ENCODE data around the gene CTRB1.

Gene CTRB1

DNA sequence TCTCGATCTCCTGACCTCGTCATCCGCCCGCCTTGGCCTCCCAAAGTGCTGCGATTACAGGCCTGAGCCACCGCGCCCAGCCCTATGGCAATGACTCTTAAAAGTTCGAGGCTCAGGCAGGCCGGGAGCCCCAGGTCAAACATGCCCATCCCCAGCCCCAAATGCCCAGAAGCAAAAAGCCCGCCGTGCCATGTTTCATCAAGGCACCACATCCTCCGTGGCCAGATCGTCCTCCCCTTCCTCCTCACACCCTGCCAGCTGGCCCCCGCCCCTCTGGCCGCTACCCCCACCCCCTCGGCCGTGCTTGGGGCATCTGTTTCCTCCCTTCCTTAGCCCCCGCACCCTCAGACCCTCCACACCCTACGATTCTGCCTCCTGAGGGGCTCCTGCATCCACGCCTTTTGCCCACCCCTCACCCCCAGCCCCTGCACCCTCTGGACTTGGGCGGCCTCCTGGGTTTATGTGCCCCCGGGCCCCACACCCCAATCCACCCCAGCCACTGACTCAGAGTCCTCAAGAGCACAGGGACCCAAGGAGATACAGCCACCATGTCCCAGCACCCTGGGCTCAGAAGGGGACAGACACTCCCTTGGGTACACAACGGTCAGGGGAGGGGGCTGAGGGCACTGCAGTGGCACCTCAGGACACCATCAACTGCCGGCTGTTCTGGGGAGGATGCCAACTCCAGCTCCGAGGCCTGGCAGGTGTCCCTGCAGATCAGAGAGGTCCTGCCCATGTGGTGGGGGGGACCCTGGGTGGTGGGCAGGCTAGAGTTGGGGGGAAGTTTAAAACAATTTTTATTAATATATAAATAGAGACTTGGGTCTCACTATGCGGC is 7.1 kb downstream of the CTRB1 start:
- DNase-seq (ENCODE audit: low read depth in 2 of 2) = no peak

DNA sequence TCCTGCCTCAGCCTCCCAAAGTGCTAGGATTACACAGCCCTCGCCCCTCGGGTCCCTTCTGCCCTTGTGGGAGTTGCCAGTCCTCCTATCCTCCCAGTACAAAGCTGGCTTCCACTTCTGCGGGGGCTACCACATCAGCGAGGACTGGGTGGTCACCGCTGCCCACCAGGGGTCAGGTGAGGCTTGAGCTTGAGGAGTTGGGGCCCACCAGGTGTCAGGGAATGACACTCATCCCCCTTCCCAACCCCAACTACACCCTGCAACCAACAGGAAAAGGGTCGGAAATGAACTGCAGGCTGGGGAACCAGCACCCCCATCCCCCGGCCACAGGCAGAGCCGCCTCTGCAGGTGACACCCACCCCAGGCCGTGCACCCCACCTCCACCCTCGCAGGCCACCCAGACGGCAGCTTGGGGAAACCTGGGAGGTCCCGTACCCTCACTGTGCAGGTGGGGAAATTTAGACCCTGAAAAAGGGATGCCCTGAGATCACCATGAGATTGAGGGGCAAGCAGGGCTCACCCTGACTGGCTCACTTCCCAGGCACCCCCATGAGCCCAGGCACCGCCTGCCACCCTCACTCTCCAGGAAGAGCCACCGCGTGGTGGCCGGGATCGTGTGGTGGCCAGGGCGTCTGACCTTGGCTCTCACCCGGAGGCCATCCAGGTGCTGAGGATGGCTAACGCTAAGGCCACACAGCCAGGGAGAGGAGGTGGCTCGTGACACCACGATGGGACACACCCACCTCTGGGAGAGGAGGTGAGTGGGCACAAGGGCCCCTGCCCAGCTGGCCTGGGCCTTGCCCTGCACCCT is 8.0 kb downstream of the CTRB1 start:
- no peak for DNase-seq (ENCODE audit: low read depth in 2 of 2)

DNA sequence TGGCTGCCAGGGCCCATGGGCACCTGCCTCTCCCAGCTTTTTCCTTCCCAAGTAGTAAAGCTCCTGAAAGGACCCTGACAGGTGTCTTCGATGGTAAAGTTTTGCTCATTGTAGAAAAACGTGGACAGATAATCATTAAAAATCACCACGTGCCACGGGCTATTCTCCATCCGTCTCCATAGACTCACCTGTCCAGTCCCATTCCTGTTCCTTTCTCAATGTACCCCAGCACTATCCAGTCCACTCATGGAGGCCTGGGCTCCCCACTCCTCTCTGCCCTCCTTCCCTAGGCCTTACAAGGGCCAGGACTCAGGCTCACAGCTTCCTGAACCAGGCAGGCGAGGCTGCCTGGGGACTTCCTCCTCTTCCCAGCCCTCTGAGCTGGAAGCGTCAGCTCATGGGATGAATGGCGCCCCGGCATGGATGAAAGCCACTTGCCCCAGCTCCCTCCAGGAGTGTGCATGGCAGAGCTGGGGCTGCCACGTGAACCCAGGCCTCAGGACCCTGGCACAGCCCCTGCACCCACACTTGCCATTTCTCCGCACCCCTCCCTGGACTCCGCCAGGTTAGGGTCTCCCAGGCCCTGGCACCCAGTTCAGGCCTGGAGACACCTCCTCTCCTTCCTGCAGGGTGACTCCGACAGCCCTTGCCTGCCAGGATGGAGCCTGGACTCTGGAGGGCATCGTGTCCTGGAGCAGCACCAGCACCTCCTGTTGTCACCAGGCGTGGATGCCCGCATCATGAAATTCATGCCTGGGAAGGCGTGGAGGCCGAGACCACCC is 8.8 kb downstream of the CTRB1 start:
- no peak for DNase-seq (ENCODE audit: low read depth in 2 of 2)

DNA sequence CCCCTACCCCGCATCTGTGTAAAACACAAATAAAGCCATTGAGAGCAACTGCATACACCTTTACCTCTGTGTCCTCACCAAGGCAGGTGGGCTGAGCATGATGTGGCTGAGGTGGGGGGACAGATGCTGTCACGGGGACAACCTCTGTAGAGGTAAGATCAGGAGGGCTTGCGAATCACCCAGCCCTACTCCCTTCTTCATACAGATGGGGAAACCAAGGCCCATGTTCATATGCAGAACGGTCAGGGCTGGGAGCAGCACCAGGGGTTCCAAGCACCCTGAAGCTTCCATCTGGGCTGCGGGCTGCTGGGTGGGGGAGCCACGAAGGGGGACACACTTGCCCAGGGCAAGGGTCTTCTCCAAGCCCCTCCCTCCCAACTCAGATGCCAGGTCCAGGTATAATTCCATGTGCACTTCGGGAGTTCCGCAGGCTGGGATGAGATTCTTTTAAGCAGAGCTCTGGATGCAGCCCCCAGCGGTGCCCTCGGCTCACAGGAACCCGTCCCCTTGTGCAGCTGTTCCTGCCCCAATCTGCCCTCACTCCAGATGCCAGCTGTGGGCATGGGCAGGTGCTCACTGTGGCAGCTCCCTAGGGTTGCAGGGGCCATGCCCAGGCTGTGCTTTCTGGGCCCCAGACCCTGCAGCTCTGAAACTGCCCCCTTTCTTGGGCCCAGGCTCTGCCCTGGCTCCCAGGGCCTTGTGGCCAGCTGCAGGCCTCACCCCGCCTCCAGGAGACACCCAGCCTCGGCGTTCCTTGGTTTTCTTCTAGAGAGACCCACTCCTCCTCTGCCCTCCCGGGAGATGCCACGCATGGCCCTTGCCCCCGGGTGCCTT is 9.6 kb downstream of the CTRB1 start:
- no peak for DNase-seq (ENCODE audit: low read depth in 2 of 2)

DNA sequence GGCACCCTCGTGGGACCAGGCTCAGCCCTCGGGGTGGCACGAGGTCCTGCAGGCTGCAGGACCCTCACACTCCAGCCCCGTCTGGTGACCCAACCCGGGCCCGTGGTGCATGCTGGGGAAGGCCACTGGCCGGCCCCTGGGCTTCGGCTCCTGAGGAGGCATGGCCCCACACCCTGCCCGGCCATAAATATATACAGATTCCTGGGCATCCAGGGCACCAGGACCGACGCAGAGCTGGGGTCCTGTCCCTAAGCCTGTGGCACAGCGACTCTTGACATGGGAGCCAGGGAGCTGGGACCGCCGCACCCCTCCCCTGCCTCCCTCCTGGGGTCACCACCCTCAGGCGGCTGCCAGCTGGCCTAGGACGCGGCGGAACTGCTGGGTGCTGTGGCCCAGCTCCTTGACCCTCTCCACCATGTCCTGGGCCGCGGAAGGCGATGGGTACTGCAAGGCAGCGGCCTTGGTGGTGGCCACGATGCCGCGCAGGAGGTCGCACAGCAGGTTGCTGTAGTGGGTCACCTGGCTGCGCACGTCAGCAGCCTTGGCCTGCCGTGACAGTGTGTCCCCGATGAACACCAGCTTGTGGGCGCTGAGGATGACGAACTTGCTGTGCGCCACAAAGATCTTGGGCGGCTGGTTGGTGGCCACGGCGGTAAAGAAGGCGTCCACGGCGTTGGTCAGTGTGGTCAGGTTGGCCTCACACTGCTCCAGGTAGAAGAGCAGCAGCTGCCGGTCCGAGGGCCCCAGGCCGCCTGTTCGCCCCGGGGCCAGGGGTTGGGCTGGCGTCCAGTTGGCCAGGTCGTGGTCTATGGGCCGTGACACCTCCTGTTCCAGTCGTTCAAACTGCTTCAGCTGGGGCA is 10.6 kb downstream of the CTRB1 start:
- no peak for DNase-seq (ENCODE audit: low read depth in 2 of 2)

DNA sequence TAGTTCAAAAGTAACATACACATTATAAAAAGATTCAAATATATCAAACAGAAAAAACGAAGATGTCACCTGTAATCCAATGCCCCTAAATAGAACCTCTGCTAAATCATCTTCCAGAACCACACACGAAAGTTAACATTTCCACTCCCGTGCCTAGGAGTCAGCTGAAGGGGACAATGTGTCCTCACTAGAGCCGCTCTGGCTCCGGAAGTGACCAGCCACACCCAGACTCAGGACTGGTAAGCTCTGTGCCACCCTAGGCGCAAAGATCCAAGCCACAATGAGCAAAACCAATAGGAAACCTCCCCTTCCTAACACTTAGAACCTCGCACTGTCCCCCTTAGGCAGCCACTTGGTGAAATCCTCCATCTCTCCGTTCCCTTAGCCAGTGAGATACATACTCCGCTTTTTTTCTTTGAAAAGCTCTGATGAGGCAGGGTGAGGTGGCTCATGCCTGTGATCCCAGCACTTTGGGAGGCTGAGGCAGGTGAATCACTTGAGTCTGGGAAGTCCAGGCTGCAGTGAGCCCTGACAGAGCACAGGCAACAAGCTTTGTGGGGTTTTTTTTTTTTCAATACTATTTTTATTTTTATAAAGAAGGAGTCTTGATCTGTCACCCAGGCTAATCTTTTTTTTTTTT is 11.8 kb downstream of the CTRB1 start:
- DNase-seq (ENCODE audit: low read depth in 2 of 2) = no peak

DNA sequence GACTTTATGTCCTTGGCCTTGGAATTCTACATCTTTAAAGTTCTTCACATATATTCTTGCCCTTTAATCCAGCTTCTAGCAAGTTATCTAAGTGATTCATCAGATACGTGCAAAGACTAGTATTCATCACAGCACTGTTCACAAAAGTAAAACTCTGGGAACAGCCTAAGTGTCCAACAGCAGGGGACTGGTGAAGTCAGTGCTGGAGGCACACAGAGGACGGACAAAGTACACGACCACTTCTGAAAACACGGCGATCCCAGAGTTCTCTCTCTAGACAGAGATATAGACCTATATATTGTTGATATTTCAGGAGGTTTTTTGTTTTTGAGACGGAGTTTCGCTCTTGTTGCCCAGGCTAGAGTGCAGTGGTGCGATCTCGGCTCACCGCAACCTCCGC is 12.8 kb downstream of the CTRB1 start:
- no peak for DNase-seq (ENCODE audit: low read depth in 2 of 2)

DNA sequence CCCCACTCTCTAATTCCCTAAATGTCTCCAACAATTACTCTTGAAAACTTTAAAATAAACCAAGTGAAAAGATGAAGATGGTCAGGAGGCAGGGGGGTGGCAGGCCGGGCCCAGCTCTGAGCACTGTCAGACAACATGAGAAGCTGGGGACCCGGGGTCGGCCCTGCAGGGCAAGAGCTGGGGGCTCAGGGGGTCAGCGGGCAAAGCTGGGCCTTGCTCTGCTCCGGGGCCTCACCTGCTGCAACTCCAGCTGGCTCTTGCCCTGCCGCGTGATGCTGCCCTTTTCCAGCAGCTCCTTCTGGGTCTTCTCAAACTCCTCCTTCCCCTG is 14.8 kb downstream of the CTRB1 start:
- no peak for DNase-seq (ENCODE audit: low read depth in 2 of 2)

DNA sequence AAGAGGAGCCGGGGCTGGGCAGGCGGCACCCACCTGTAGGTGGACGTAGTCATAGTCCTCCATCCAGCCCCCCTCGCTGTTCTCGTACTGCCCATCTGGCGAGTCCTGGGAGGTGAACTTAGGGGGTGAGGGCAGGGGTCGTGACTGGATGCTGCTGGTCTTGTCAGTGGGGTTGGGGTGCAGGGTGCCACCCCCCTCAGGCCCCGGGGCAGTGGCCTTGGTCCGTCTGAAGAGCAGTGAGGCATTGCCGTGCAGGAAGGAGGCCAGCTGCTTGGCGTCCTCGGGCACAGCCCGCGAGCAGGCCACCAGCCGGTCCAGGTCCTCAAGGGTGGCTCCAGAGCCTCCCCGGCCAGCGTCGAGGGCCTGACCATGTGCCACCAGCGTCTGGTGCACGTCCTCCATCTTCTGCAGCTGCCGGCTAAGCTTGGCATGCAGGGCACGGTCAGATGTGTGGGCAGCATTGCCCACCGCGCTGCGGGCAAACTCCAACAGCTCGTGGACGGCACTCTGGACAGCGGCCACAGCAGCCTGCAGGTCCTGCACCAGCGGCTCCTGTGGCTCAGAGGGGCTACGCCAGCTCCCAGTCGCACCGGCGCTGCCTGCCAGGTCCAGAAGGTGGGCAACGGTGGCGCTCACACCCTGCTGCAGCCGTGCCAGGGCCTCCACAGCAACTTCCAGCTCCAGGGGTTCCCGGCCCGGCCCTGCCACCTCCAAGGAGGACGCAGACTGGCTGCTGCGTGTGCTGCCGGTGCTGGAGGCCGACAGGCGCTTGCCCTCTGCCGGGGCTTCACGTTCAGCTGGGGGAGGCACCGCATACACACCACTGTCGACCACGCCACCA is 16.3 kb downstream of the CTRB1 start:
- no peak for DNase-seq (ENCODE audit: low read depth in 2 of 2)

DNA sequence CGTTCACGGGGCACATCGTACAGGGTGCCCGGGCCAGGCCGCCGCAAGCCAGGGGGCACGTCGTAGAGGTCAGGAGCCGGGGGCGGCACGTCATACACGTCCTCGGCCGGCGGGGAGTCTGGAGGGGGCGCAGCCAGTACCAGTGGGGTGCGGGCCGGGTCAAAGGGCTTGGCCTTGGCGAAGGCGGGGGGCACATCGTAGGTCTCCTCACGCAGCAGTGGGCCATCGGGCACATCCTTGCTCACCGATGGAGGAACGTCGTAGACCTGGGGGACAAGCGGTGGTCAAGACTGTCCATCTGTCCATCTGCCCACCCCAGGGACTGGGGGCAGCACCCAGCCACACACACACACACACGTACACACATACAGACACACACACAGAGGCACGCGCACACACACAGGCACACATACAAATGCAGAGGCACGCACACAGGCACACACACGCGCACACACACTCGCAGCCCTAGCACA is 17.0 kb downstream of the CTRB1 start:
- no peak for DNase-seq (ENCODE audit: low read depth in 2 of 2)

DNA sequence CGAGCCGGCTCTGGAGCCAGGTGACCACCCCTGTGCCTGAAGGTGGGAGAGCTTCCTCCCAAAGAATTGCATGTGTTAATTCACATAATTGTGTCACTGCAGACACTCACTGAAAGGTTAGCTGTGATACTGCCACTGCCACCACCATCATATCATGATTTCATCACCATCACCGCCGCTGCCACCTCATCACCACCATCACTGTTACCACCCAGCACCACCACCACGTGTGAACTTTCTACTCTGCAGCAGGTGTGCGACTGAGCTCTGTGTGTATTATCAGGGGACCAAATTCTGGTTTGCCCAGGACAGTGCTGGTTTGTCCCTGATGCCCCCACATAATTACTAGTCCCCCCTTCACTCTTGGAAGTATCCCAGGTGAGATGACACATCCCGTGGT is 17.4 kb downstream of the CTRB1 start:
- peak in 1 of 2 donors; percentile 33 for DNase-seq (ENCODE audit: low read depth in 2 of 2)

DNA sequence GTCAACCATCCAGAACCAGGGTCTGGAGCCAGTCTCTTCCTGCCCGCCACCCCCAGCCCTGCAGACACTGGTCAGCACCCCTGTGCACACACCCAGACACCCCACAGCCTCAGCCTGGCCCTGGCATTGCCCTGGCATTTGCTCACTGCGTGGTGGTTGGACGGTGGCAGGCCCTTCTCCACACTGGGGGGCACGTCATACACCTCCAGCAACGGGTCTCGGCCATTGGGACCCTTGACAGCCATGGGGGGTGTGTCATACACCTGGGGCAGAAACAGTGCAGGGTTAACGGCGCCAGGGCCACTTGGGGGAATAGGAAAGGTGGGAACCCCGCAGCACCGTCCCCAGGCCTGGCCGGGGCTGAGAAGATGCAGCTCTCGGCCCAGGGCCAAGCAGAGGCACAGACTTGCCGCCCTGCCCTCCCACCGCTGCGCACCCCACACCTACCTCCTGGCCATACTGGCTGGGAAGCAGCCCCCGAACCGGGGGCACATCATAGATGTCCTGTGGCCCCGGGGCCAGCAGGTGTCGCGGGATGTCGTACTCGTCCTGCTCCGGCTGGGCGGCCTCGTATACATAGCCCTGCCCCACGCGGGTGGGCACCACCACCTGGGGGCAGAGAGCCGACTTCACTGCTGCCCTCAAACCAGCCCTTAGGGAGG is 18.1 kb downstream of the CTRB1 start:
- DNase-seq (ENCODE audit: low read depth in 2 of 2) = no peak

DNA sequence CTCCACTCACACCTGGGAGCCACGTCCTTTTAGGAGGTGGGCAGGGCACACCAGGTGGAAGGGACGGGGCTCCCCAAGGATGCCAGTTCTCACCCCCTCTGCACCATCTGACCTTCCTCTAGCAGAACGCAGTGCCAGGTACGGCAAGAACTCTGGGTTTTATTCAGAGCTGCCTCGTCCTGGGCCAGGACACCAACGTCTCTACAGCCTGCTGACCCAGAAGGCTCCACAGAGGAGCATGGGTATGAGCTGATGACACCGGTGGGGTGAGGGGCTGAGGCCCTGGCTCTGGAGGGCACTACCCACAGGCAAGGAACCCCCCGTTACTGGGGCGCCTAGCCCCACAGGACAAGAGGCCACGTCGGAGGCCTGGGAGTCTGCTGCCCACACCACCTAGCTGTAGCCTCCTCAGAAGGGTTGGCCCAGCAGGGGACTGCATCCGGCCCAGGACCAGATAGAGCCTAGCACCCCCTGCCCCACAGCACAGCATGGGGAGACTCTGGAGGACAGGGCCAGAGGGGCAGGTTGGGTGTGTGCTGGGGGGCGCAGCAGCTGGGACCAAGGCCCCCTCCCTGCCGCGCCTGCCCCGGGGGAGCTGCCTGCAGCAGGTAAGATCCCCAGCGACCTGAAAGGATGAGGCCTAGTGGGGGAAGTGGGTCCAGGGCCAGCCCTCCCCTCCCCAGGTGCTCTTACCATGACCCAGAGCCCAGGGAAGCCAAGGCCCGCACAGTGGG is 18.8 kb downstream of the CTRB1 start:
- no peak for DNase-seq (ENCODE audit: low read depth in 2 of 2)

DNA sequence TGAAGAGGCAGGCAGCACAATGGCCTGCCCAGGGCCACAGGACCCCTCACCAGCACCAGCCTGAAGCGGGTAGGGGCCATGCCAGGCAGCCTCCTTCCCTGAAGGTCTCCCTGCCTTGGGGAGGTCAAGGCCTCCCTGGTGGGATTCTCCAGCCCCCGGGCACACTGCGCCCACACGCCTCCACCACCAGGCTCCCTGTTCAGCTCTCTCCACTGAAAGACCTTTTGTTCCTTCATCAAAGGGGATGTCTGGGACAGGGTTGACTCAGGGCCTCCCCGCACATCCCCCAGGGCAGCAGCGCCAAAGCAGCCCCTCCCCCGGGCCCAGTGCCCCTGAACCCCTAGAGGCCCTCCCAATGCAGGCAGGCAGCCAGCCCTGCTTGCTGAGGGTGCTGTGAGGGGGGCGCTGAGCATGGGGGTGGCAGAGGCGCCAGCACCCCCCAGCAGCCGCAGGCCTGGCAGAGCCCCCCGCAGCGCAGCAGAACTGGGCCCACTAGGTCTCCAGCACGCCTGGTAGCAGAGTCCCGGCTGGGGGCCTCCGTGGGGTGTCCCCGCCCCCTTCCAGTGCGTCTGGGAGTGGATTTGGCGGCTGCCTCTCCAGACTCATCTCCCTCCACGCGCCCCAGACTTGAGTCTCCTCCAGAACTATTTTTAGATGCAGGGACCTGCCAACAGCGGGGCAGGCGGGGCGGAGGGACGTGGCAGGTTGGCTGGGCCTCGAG is 19.5 kb downstream of the CTRB1 start:
- DNase-seq (ENCODE audit: low read depth in 2 of 2) = no peak

DNA sequence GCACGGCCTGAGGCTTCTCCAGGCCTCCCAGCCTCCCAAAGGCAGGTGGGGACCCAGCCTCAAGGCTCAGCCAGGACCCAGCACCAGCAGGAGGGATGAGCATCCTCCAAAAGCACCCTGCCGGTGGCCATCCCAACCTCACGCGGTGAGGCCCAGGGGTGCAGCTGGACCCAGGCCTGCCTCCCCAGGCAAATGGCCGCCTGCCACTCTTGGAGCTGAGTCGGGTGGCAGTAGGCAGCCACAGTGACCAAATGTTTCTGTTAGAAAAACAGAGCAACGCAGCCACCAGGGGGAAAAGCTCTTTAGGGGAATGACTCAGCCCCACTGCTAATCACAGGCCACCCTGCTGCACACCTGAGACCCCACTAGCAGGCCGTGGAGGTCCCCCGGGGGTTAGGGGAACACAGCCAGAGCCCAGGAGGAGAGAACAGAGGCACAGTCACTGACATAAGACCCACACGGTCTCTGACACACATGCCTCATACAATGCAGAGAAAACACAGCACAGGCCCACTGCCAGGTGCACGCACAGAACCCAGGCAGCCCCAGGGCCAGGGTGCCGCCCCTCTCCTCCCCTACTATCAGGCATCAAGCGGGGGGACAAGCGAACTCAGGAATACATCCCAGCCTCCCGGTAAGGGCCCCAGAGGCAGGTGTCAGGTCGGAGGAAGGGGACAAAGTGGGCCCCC is 20.2 kb downstream of the CTRB1 start:
- DNase-seq (ENCODE audit: low read depth in 2 of 2) = no peak

DNA sequence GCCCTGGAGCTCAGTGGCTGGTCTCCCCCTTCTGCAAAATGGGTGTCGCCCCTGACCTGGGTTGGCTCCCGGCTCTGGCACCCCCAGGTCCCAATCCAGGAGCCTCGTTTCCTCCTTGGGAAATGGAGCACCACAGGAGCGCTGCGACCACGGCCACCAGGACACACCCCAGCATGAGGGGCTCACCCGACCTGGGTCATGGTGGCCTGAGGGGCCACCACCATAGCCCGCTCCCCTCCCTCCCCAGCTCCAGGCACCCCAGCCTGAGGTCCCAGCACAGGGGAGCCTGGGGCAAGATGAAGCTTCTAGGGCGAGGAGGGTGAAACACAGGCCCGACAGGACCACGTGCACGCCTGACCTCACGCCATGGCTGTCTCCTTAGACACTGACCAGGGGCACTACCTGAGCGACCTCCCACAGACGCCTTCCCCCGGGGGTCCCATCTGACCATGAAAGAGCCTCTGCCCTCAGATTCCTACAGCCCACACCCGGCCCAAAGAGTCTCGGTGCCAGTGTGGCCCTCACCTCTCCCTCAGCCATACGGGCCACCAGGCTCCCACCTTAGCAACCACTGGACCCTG is 20.8 kb downstream of the CTRB1 start:
- DNase-seq (ENCODE audit: low read depth in 2 of 2) = no peak
